GM20000 (cell line): Measurements from ENCODE around the gene OR6M1.

ENCODE experiments used
- DNase-seq: peaks from one replicate; pipeline ENCODE4 v3.0.0; 2012; ENCODE audit warnings: low spot score
- TF ChIP-seq, protein P1 (sequence below): IDR thresholded peaks from 2 replicates; pipeline ENCODE4 v1.5.1; 2012; ENCODE audit warnings: mild to moderate bottlenecking, control low read depth; ENCODE audit errors: extremely low read depth, missing control alignments

OR6M1 gene

DNA sequence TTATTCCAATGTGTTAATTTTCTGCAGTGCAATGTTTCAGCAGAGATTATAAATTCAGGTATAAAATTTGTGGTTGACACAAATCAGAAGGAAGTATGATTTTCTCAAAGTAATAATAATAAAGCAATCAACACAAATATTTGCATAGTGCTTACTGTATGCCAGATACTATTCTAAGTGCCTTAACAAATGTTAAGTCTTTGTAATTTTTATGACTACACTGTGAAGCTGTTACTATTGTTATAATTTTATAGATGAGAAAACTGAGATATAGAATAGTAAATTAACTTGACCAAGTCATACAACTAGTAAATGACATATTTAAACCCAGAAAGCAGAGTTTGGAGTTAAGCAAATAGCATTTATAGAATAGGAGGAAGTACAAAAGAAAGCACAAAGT, 35.4 kb downstream of the OR6M1 start:
- TF ChIP-seq, protein P1, sequence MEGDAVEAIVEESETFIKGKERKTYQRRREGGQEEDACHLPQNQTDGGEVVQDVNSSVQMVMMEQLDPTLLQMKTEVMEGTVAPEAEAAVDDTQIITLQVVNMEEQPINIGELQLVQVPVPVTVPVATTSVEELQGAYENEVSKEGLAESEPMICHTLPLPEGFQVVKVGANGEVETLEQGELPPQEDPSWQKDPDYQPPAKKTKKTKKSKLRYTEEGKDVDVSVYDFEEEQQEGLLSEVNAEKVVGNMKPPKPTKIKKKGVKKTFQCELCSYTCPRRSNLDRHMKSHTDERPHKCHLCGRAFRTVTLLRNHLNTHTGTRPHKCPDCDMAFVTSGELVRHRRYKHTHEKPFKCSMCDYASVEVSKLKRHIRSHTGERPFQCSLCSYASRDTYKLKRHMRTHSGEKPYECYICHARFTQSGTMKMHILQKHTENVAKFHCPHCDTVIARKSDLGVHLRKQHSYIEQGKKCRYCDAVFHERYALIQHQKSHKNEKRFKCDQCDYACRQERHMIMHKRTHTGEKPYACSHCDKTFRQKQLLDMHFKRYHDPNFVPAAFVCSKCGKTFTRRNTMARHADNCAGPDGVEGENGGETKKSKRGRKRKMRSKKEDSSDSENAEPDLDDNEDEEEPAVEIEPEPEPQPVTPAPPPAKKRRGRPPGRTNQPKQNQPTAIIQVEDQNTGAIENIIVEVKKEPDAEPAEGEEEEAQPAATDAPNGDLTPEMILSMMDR = no peak
- no peak for DNase-seq

DNA sequence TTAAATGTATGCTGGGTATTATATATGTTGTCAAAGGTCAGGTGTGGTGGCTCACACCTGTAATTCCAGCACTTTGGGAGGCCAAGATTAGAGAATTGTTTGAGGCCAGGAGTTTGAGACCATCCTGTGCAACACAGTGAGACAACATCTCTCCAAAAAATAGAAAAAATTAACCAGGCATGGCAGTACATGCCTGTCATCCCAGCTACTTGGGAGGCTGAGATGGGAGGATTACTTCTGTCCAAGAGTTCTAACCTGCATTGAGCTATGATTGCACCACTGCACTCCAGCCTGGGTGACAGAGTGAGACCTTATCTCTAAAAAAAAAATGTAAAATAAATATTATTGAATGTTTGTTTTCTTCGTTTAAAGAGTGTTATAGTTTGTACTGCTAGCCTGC, 40.5 kb downstream of the OR6M1 start:
- no peak for DNase-seq
- TF ChIP-seq, protein P1 = no peak

DNA sequence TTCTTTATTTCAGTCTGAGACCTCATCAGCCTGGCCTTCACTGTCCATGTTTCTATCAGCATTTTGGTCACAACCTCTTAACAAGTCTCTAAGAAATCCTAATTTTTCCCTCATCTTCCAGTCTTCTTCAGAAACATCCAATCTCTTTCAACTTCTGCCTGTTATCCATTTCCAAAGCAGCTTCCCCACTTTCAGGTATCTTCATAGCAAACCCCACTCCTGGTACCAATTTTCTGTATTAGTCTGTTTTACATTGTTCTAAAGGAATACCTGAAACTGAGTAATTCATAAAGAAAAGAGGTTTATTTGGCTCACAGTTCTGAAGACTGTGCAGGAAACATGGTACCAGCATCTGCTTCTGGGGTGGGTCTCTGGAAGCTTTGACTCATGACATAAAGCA, 43.7 kb downstream of the OR6M1 start:
- no peak for DNase-seq
- TF ChIP-seq, protein P1 = no peak

DNA sequence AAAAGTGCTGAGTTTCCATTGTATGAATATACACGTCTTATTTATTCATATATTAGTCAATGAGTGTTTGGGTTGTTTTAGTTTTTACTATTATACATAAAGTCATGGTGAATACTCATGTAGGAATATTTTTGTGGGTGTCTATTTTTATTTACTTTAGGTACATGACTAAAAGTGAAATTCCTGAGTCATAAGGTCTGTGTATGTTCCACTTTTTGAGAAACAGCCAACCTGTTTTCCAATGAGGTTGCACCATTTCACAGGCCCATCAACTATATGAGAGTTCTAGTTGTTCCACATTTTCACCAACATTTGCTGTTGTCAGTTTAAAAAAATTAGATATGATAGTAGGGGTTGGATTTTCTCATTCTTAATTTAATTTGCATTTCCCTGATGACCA, 45.3 kb downstream of the OR6M1 start:
- DNase-seq = peak; percentile 46
- TF ChIP-seq, protein P1 = no peak

DNA sequence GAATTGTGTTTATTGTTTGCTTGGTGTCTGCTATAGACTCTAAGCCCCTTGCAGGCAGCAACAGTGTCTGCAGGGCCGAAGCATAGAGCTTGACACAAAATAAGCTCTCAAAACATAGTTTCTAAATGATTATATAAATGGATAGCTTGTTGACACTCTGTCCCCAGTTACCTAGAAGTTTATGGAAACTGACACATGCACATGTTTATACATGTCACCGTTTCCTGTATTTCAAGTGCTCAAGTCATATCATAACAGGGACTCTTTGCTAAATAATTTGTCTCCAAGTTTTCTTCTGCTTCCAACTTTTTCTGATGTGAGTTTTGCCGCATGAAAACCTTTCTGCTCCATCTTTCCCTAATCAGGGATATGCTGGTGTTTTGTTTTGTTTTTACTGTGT, 48.2 kb downstream of the OR6M1 start:
- no peak for DNase-seq

DNA sequence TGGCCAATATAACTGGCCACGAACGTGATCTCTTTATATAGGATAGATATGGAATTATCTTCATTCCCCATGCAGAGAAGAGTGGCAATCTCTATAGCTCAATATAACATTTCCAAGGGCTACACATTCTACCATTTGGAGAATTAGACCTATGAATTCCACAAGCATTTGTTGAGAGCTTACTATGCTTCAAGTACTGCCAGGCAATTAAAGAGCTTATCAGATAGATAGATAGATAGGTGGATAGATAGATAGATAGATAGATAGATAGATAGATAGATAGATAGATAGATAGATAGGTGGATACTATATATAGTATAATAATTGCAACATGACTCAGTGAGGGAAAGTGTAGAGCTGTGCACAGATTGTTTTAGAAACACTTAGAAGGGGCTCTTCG, 50.3 kb downstream of the OR6M1 start:
- TF ChIP-seq, protein P1 = no peak
- DNase-seq = no peak

More for the DNA sequence above, 48.2 kb downstream of the OR6M1 start:
- TF ChIP-seq, protein P1 = no peak
